Spleen (tissue), 11 donors: Measurements from ENCODE around the gene PRR30. TPM values are rescaled to one million over a fixed set of nuclear protein-coding genes. Genes with fewer than 3 reads are reported as not detected.

Source experiments
- DNase-seq: peaks from one replicate; pipeline ENCODE4 v3.0.0-alpha.2; 2020
- H3K27ac ChIP-seq, 8 donors: fragments of 200-600 bp; sonication (generic) in 7 of 8; 1 replicate in 4 of 8; 2 replicates in 4 of 8; pipeline versions ENCODE4 v1.5.0 to v1.8.0; 2016 to 2021; ENCODE audit warnings: inconsistent platforms in 4 of 8, mild to moderate bottlenecking in 4 of 8, moderate library complexity in 1 of 8
- H3K27me3 ChIP-seq, 7 donors: fragments of 200-600 bp; sonication (generic) in 6 of 7; replicated peaks in 1 of 7; 1 replicate in 4 of 7; 2 replicates in 3 of 7; pipeline versions ENCODE4 v1.5.0 to v1.8.0; 2016 to 2021; ENCODE audit warnings: inconsistent platforms in 3 of 7, mild to moderate bottlenecking in 1 of 7
- H3K36me3 ChIP-seq, 6 donors: fragments of 200-600 bp; sonication (generic) in 5 of 6; 1 replicate in 4 of 6; 2 replicates in 2 of 6; pipeline versions ENCODE4 v1.5.0 to v1.8.0; 2016 to 2021; ENCODE audit warnings: inconsistent platforms in 2 of 6
- H3K4me1 ChIP-seq, 6 donors: fragments of 200-600 bp; sonication (generic) in 5 of 6; 1 replicate in 3 of 6; 2 replicates in 3 of 6; pipeline versions ENCODE4 v1.5.0 to v1.8.0; 2016 to 2021; ENCODE audit warnings: inconsistent platforms in 3 of 6
- H3K4me3 ChIP-seq, 8 donors: fragments of 200-600 bp; sonication (generic) in 7 of 8; 1 replicate in 4 of 8; 2 replicates in 4 of 8; pipeline versions ENCODE4 v1.5.0 to v1.8.0; 2016 to 2021; ENCODE audit warnings: inconsistent platforms in 4 of 8, mild to moderate bottlenecking in 4 of 8, moderate library complexity in 2 of 8
- H3K9me3 ChIP-seq, 8 donors: fragments of 200-600 bp; sonication (generic) in 7 of 8; 1 replicate in 4 of 8; 2 replicates in 4 of 8; pipeline versions ENCODE4 v1.5.0 to v1.8.0; 2016 to 2021; ENCODE audit warnings: inconsistent platforms in 4 of 8
- CTCF ChIP-seq, 11 experiments: fragments of 200-600 bp in 7 of 11; fragments of 450-650 bp in 4 of 11; sonication (generic) in 4 of 11; IDR thresholded peaks in 8 of 11; conservative IDR thresholded peaks in 3 of 11; 1 replicate in 7 of 11; 2 replicates in 4 of 11; pipeline versions ENCODE4 v1.4.0 to v1.8.0; 2016 to 2021; ENCODE audit warnings: antibody characterized with exemption in 11 of 11, inconsistent platforms in 4 of 11, mild to moderate bottlenecking in 1 of 11
- POLR2A ChIP-seq, 3 donors: fragments of 450-650 bp; IDR thresholded peaks; one replicate each; pipeline ENCODE4 v1.5.1; 2017; ENCODE audit warnings: antibody characterized with exemption in 3 of 3, mild to moderate bottlenecking in 1 of 3
- POLR2AphosphoS5 ChIP-seq, 3 donors: sonication (generic); formaldehyde crosslinking; IDR thresholded peaks; one replicate each; pipeline ENCODE4 v1.5.1; 2017; ENCODE audit warnings: antibody characterized with exemption in 3 of 3
- WGBS, 5 donors: extraction: QIAGEN DNeasy Blood & Tissue Kit in 3 of 5; methylation state at CpG; one replicate each; pipeline versions ENCODE4 v1.1.5 to v1.1.7; 2013 to 2018; 5-methylcytosine and 5-hydroxymethylcytosine counted together
- intact Hi-C: fragments of 100-400 bp; cut with DNase I; formaldehyde crosslinking; loops from one replicate; pipeline ENCODE4 v1.15.0; 2023; ENCODE audit warnings: low total_unique reads
- polyA plus RNA-seq, 3 donors: library from polyadenylated mRNA; stranded (reverse); fragments of 200-250 nt; gene quantifications; one replicate each; pipeline ENCODE4 v1.2.1, GENCODE V29; 2013
- total RNA-seq, 7 donors: library from RNA; depleted of rRNA in 3 of 7; stranded (reverse); fragments of >200 nt in 3 of 7; fragmentation: NEBNext Ultra II Directional in 4 of 7; extraction: Animal tissue kit (Norgen Biotek cat#: 25700) in 4 of 7; gene quantifications; one replicate each; pipeline versions ENCODE4 v1.1.0 to v1.2.1, GENCODE V29; 2016 to 2021
- donor health status: healthy with polysubstance abuse.
- donor health status: DM: no; HTN: no; CAD: no; lungs with moderate emphysema.
- donor health status: DM: no; HTN: no; CAD: no.
- donor health status: Bipolar disorder and iron deficiency.
- donor health status: healthy.
- donor health status: DM: no; HTN: no; CAD: no.
- donor health status: DM: yes; HTN: yes; CAD: no.

Gene PRR30
- total and polyA plus RNA-seq, 10 donors = not detected

GRCh38 chr2:27152102-27152795, 13.0 kb upstream of the PRR30 start:
- Histone ChIP-seq H3K27ac (no peak overlapping the region), H3K9me3 (no peaks in the 10 kb centered on the region), H3K36me3 (no peaks in the 10 kb centered on the region), H3K4me1 (peaks cover 0 to 3% (median 0%) of the 10 kb centered on the region in 6 donors), H3K27me3 (peaks cover 0 to 16% (median 0%) of the 10 kb centered on the region in 7 donors), H3K4me3 (no peak overlapping the region)
- WGBS, 5 donors = 84 to 94% (median 87%) methylated on average over 7 to 8 of the region's 8 CpGs
- peak; percentile 57 for DNase-seq
- intact Hi-C loops = no loop called here
- TF ChIP-seq POLR2AphosphoS5 (IDR thresholded peaks at IDR 0.05) = no peak
- TF ChIP-seq POLR2A (IDR thresholded peaks at IDR 0.05) = no peak
- TF ChIP-seq CTCF (IDR thresholded peaks at IDR 0.05 in 8 of 11, conservative IDR thresholded peaks at IDR 0.05 in 3 of 11) = no peak

- intact Hi-C loops = no loop called here
Observed at GRCh38 chr2:27150639-27151230, 11.5 kb upstream of the PRR30 start.

GRCh38 chr2:27149570-27150405, 10.6 kb upstream of the PRR30 start:
- WGBS, 5 donors = 68 to 90% (median 83%) methylated on average over 4 to 29 of the region's 29 CpGs
- peak; percentile 68 for DNase-seq

More at GRCh38 chr2:27150639-27151230, 11.5 kb upstream of the PRR30 start:
- DNase-seq = peak; percentile 21
- Histone ChIP-seq H3K27ac (peak overlapping the region in 5 of 8 donors; percentile 31 to 60 (median 48)), H3K4me3 (peak overlapping the region in 1 of 8 donors; percentile 34), H3K4me1 (peaks cover 0 to 3% (median 0%) of the 10 kb centered on the region in 6 donors), H3K36me3 (no peaks in the 10 kb centered on the region), H3K27me3 (peaks cover 0 to 16% (median 0%) of the 10 kb centered on the region in 7 donors), H3K9me3 (no peaks in the 10 kb centered on the region)
- TF ChIP-seq CTCF (IDR thresholded peaks at IDR 0.05 in 8 of 11, conservative IDR thresholded peaks at IDR 0.05 in 3 of 11) (no peak), POLR2A (IDR thresholded peaks at IDR 0.05) (no peak), POLR2AphosphoS5 (IDR thresholded peaks at IDR 0.05) (no peak)
- 75 to 85% (median 81%) methylated on average over 8 of the region's 8 CpGs for WGBS, 5 donors

More at GRCh38 chr2:27149570-27150405, 10.6 kb upstream of the PRR30 start:
- Histone ChIP-seq H3K9me3 (no peaks in the 10 kb centered on the region), H3K4me3 (peak overlapping the region in 2 of 8 donors; percentile 18 to 34), H3K27me3 (peaks cover 0 to 16% (median 0%) of the 10 kb centered on the region in 7 donors), H3K4me1 (peaks cover 0 to 3% (median 0%) of the 10 kb centered on the region in 6 donors), H3K27ac (peak overlapping the region in 6 of 8 donors; percentile 26 to 60 (median 46)), H3K36me3 (no peaks in the 10 kb centered on the region)
- intact Hi-C loops = no loop called here
- TF ChIP-seq POLR2AphosphoS5 (IDR thresholded peaks at IDR 0.05) (peak in 1 of 3 donors; percentile 14), CTCF (IDR thresholded peaks at IDR 0.05 in 8 of 11, conservative IDR thresholded peaks at IDR 0.05 in 3 of 11) (no peak), POLR2A (IDR thresholded peaks at IDR 0.05) (no peak)
